Stomach (tissue), 9 donors: Measurements from ENCODE around the gene SLC35E2B. TPM values are rescaled to one million over a fixed set of nuclear protein-coding genes. Genes with fewer than 3 reads are reported as not detected.
A peak's percentile ranks its signal among the peaks of the same experiment; 100 is the strongest.
"Not testable (repeated sequence)": the region's sequence is repeated elsewhere in the genome, so short reads cannot be mapped to it uniquely, and the experiment has no call there.

Experiments
- DNase-seq, 2 donors: peaks; one replicate each; pipeline versions ENCODE4 v3.0.0 to v3.0.0-alpha.2; 2013 to 2019
- H3K27ac ChIP-seq, 5 donors: fragments of 200-600 bp in 4 of 5; sonication (generic) in 4 of 5; one replicate each; pipeline ENCODE4 v1.5.1; 2013 to 2019; ENCODE audit warnings: mild to moderate bottlenecking in 1 of 5, moderate library complexity in 1 of 5
- H3K27me3 ChIP-seq, 3 donors: fragments of 200-600 bp; sonication (generic); one replicate each; pipeline ENCODE4 v1.5.1; 2017 to 2019; ENCODE audit warnings: mixed run types in 1 of 3
- H3K36me3 ChIP-seq, 4 donors: fragments of 200-600 bp; sonication (generic); 1 replicate in 3 of 4; 2 replicates in 1 of 4; pipeline ENCODE4 v1.5.1; 2016 to 2019
- H3K4me1 ChIP-seq, 4 donors: fragments of 200-600 bp; sonication (generic); one replicate each; pipeline ENCODE4 v1.5.1; 2016 to 2019
- H3K4me3 ChIP-seq, 4 donors: fragments of 200-600 bp; sonication (generic) in 3 of 4; one replicate each; pipeline ENCODE4 v1.5.1; 2016 to 2019; ENCODE audit warnings: mild to moderate bottlenecking in 1 of 4
- H3K9me3 ChIP-seq, 4 donors: fragments of 200-600 bp; sonication (generic); one replicate each; pipeline ENCODE4 v1.5.1; 2016 to 2019
- EP300 ChIP-seq: sonication (generic); formaldehyde crosslinking; IDR thresholded peaks from one replicate; pipeline ENCODE4 v1.6.1; 2017; ENCODE audit warnings: antibody characterized with exemption
- POLR2A ChIP-seq, 4 donors: fragments of 450-650 bp; IDR thresholded peaks; one replicate each; pipeline ENCODE4 v1.6.1; 2016; ENCODE audit warnings: antibody characterized with exemption in 4 of 4, control low read depth in 2 of 4, mild to moderate bottlenecking in 1 of 4, moderate library complexity in 1 of 4
- POLR2AphosphoS5 ChIP-seq, 3 donors: sonication (generic); formaldehyde crosslinking; IDR thresholded peaks; one replicate each; pipeline ENCODE4 v1.6.1; 2016; ENCODE audit warnings: antibody characterized with exemption in 3 of 3
- WGBS, 5 donors: extraction: QIAGEN DNeasy Blood & Tissue Kit in 3 of 5; methylation state at CpG; one replicate each; pipeline versions ENCODE4 v1.1.5 to v1.1.7; 2013 to 2018; 5-methylcytosine and 5-hydroxymethylcytosine counted together
- intact Hi-C: fragments of 100-400 bp; cut with DNase I; formaldehyde crosslinking; loops from one replicate; pipeline ENCODE4 v1.15.1; 2023; ENCODE audit warnings: low total_unique reads
- polyA plus RNA-seq, 3 donors: library from polyadenylated mRNA; stranded (reverse); fragments of 200-250 nt; gene quantifications; one replicate each; pipeline ENCODE4 v1.2.3, GENCODE V29; 2013
- total RNA-seq, 5 donors: library from RNA; depleted of rRNA; stranded (reverse); fragments of >200 nt; gene quantifications; one replicate each; pipeline versions ENCODE4 v1.1.0 to v1.2.3, GENCODE V29; 2014 to 2016
- TF ChIP-seq, protein P1 (sequence below), 7 experiments: fragments of 450-650 bp in 4 of 7; fragments of 200-600 bp in 3 of 7; sonication (generic) in 3 of 7; IDR thresholded peaks; one replicate each; pipeline ENCODE4 v1.5.1; 2016 to 2019; ENCODE audit warnings: antibody characterized with exemption in 7 of 7, control low read depth in 2 of 7, mild to moderate bottlenecking in 1 of 7
- donor health status: healthy with polysubstance abuse.
- donor health status: Bipolar disorder and iron deficiency.
- donor health status: healthy.

Gene SLC35E2B
- total and polyA plus RNA-seq, 8 donors: 11.2 to 105 (median 21.3) TPM

DNA sequence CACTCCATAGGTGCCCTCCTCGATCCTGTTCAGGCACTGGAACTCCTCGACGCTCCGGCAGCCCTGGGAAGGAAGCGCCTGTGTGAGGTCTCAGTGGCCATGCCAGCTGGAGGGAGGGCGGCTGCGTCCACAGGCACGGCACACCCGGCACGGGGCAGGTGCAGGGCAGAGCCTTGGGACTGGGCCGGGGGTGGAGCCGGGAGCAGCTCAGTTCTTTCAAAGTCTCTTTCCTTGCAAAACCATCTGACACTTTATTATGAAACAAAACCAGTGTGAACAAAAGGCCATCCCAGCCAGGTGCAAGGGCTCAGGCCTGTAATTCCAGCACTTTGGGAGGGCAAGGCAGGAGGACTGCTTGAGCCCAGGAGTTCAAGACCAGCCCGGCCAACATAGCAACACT lies 54.1 kb downstream of the SLC35E2B start:
- H3K4me3 ChIP-seq, H3K4me1 ChIP-seq, H3K9me3 ChIP-seq, intact Hi-C loops, H3K27me3 ChIP-seq, H3K27ac ChIP-seq: not testable (repeated sequence)
- H3K36me3 ChIP-seq: peaks cover 15 to 57% (median 41%) of the 10 kb centered on the region in 4 donors
- peak in 1 of 2 donors; percentile 3 for DNase-seq
- WGBS, 5 donors: 73 to 94% (median 86%) methylated on average over 5 to 9 of the region's 13 CpGs

DNA sequence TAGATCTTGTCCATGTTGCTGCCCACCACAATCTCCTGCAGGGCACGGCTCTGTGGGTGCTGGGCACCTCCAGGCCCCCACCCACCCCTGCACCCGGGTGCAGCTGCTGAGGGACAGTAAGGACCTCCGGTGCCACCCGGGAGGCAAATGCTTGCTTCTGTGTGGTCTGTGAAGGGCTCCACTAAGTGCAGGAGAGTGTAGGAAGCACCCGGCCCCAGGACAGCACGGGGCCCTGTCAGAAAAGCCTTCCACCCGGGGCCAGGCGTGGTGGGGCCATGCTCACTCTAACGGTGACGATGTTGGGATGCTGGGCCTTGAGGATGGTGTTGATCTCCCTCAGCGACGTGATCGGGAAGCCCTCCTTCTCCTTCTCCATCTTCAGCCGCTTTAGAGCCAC lies 55.1 kb downstream of the SLC35E2B start:
- DNase-seq: peak in 1 of 2 donors; percentile 0
- H3K4me1 ChIP-seq, intact Hi-C loops, H3K9me3 ChIP-seq, H3K27me3 ChIP-seq, H3K4me3 ChIP-seq, H3K27ac ChIP-seq: not testable (repeated sequence)
- WGBS, 5 donors: 88 to 94% (median 91%) methylated on average over 10 to 14 of the region's 14 CpGs
- H3K36me3 ChIP-seq: peaks cover 15 to 54% (median 41%) of the 10 kb centered on the region in 4 donors

DNA sequence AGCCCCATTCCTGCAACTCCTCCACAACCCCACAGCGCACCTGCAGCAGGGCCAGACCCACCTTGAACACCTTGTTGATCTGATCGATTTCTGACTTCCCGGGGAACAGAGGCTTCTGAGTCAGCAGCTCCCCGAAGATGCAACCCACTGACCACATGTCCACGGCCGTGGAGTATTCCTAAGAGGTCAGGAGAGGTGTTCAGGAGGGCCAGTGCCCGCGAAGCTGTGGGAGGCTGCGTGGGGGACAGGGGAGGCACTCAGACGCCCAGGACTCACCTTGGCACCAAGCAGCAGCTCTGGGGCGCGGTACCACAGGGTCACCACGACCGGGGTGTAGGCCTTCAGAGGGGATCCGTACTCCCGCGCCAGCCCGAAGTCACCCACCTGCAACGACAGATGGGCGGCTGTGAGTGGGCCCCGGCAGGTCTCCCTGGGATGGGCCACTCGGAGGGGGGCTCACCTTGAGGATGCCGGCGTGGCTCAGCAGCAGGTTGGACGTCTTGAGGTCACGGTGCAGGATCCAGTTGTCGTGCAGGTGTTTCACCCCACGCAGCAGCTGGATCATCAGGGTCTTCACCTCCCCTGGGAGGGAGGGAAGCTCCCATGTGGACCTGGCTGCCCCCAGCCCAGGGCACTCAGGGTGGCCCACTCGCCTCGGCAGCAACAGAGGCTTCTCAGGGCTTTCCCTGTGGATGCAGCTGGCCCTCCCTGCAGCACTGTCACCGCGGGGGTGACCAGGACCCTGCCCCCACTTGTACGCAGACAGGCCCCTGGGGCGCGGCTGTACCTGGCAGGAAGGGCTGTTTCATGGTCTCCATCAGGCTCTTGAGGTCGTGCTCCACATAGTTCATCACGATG lies 55.7 kb downstream of the SLC35E2B start:
- H3K27ac ChIP-seq, H3K27me3 ChIP-seq, H3K4me1 ChIP-seq, H3K9me3 ChIP-seq, H3K4me3 ChIP-seq, intact Hi-C loops: not testable (repeated sequence)
- DNase-seq: peak in 1 of 2 donors; percentile 2
- 90 to 95% (median 92%) methylated on average over 31 to 37 of the region's 37 CpGs for WGBS, 5 donors
- H3K36me3 ChIP-seq: peaks cover 15 to 52% (median 41%) of the 10 kb centered on the region in 4 donors

DNA sequence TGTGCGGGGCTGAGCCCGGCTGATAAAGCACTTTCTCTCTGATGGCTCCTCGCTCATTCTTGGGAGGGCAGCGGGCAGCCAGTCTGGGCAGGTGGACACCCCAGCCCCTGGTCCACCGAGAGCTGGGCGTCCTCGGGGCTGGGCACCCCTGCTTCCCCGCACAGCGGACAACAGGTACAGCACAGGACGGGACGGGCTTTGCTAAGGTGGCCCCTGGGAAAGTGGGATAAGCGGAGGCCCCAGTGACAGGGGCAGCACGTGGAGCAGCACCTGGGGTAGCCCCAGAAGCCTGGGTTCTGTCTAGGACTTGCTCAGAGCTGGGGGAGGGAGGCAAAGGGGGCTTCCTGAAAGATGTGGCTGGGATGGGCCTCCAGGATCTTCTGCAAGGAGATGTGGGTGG lies 58.0 kb downstream of the SLC35E2B start:
- DNase-seq, H3K27ac ChIP-seq, intact Hi-C loops, H3K9me3 ChIP-seq, H3K4me3 ChIP-seq: not testable (repeated sequence)
- Histone ChIP-seq H3K4me1 (peaks cover 21 to 27% (median 26%) of the 10 kb centered on the region in 4 donors), H3K27me3 (peaks cover 0 to 28% (median 25%) of the 10 kb centered on the region in 3 donors), H3K36me3 (peaks cover 12 to 34% (median 24%) of the 10 kb centered on the region in 4 donors)
- WGBS, 5 donors: 93 to 96% (median 95%) methylated on average over 9 to 10 of the region's 13 CpGs

DNA sequence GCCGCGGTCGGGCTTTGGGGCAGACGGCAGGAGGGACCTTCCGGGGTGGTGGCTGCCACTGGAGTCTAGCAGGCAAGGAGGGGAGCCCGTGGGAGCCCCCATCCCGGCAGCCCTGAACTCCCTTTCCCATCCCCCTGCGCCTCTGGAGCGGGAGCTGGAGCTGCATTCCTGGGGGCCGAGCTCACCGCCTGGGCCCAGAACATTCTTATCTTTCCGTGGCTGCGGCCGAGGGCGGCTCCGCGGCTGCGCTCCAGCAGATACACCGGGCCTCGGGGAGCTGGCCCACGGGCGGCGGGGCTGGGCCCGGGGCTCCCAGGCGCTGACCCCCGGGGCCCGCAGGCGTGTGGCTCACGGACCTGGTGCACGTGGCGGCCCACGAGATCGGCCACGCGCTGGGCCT lies 59.2 kb downstream of the SLC35E2B start:
- intact Hi-C loops, H3K9me3 ChIP-seq, DNase-seq, H3K4me3 ChIP-seq, H3K27ac ChIP-seq: not testable (repeated sequence)
- H3K36me3 ChIP-seq: peaks cover 16 to 34% (median 28%) of the 10 kb centered on the region in 4 donors
- WGBS, 5 donors: no CpG with 5 or more reads among the region's 35 CpGs
- peaks cover 0 to 40% (median 25%) of the 10 kb centered on the region in 3 donors for H3K27me3 ChIP-seq
- H3K4me1 ChIP-seq: peaks cover 21 to 27% (median 26%) of the 10 kb centered on the region in 4 donors

DNA sequence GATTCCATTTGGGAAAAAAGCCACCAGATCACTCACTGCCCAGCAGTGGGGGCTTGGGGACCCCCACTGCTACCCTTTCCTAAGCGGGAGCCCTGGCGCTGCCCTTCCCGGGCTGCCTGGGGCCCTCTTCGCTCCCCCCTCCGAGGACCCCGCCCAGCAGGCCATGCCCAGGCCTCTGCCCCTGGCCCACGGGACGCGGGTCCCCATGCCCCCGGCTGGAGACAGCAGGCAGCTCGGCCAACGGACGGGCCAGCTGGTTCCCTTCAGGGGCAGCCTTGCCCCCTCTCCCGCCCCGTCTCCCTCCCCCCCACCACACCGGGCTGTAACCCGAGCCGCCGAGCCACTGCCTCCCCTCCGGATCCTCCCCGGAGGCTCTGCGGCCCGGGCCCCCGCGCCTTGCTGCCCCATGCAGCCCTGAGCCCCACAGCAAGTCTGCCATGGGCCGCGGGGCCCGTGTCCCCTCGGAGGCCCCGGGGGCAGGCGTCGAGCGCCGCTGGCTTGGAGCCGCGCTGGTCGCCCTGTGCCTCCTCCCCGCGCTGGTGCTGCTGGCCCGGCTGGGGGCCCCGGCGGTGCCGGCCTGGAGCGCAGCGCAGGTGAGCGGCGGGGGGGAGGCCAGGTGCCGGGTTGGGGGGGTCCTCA lies 60.7 kb downstream of the SLC35E2B start, which contains the start of gene MMP23B:
Gene MMP23B (plus strand): TSS at position 392 of the 639 bp plus-strand sequence. CDS start 46 bp downstream, at position 438.
- no peak for TF ChIP-seq EP300
- TF ChIP-seq POLR2A (IDR thresholded peaks at IDR 0.05): no peak
- TF ChIP-seq POLR2AphosphoS5 (IDR thresholded peaks at IDR 0.05): no peak
- TF ChIP-seq, protein P1, sequence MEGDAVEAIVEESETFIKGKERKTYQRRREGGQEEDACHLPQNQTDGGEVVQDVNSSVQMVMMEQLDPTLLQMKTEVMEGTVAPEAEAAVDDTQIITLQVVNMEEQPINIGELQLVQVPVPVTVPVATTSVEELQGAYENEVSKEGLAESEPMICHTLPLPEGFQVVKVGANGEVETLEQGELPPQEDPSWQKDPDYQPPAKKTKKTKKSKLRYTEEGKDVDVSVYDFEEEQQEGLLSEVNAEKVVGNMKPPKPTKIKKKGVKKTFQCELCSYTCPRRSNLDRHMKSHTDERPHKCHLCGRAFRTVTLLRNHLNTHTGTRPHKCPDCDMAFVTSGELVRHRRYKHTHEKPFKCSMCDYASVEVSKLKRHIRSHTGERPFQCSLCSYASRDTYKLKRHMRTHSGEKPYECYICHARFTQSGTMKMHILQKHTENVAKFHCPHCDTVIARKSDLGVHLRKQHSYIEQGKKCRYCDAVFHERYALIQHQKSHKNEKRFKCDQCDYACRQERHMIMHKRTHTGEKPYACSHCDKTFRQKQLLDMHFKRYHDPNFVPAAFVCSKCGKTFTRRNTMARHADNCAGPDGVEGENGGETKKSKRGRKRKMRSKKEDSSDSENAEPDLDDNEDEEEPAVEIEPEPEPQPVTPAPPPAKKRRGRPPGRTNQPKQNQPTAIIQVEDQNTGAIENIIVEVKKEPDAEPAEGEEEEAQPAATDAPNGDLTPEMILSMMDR (IDR thresholded peaks at IDR 0.05): no peak

More for the DNA sequence above, 60.7 kb downstream of the SLC35E2B start, which contains the start of gene MMP23B:
- Histone ChIP-seq H3K36me3 (peaks cover 9 to 34% (median 29%) of the 10 kb centered on the region in 4 donors), H3K9me3 (no peaks in the 10 kb centered on the region), H3K27me3 (peaks cover 0 to 41% (median 25%) of the 10 kb centered on the region in 3 donors), H3K4me1 (peaks cover 24 to 29% (median 26%) of the 10 kb centered on the region in 4 donors), H3K27ac (peak within 1 kb of the TSS; percentile 66 to 87 (median 74)), H3K4me3 (peak within 1 kb of the TSS; percentile 23 to 41 (median 34))
- 2 to 13% (median 3%) methylated on average over 4 to 48 of the region's 48 CpGs for WGBS, 5 donors
- intact Hi-C loops: no loop called here
- DNase-seq: peak in 1 of 2 donors; percentile 81
